ENCODE measurements around the gene DOCK3. TPM values are rescaled to one million over a fixed set of nuclear protein-coding genes. Genes with fewer than 3 reads are reported as not detected.
A peak's percentile ranks its signal among the peaks of the same experiment; 100 is the strongest.
"Not testable (repeated sequence)": the region's sequence is repeated elsewhere in the genome, so short reads cannot be mapped to it uniquely, and the experiment has no call there.

DOCK3 gene
- total RNA-seq, 1 donor from 2014 or later, result 6.0 TPM

- DNase-seq (ENCODE audit: low spot score), result no peak
Observed at GRCh38 chr3:50885070-50885850, 210.5 kb downstream of the DOCK3 start.

DNA sequence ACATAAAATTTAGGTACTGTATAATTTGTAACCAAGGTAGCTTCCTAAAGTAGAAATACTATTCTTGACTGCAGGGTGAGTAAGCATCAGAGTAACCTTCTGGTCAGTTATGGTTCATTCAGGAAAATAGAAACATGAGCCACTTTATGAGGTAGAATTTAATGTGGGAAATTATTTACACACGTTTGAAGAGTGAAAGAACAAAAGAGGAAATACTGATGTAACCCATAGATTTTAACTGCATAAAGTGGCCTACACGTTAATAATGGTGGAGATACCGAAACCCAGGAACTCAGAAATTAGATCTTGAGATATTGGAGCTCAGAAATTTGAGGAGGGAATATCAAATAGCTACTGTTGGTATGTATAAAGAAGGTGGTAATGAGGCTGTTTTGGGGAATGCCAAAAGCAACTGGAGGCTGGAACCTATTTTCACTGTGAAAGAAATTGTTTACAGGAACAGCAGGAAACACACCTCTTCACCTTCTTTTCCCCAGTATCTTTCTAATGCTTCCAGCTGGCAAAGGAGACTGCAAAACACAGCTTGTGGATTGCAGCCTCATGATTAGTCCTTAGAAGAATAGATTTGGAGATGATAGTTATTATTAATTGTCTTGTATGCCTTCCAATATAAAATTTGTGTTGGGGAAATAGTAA, 216.1 kb downstream of the DOCK3 start:
- DNase-seq (ENCODE audit: low spot score), result no peak

DNA sequence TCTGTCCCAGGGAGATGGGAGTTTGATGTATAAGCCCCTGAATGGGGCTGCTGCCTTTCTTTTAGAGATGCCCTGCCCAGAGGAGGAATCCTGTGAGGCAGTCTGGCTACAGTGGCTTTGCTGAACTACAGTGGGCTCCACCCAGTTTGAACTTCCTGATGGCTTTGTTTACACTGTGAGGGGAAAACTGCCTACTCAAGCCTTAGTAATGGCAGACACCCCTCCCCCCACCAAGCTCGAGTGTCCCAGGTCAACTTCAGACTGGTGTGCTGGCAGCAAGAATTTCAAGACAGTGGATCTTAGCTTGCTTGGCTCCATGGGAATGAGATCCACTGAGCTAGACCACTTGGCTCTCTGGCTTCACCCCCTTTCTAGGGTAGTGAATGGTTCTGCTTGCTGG, 226.4 kb downstream of the DOCK3 start:
- DNase-seq (ENCODE audit: low spot score), result peak; percentile 49

DNA sequence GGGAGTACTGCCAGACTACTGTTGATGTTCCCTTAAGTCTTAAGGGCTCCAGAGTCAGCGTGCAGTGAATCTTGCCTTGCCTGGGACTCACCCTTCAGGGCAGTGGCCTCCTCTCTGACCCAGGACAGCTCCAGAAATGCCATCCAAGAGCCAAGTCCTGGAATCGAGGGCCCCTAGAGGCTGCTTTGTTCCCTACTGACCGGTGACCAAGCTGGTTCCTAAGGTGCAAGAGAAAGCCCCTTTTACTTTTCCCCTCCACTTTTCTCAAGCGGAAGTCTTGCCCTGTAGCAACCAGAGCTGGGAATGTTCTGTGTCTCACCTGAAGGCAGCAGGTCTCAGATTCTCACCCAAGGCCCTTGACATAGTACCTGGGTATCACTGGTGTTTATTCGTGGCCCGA, 238.0 kb downstream of the DOCK3 start:
- no peak for DNase-seq (ENCODE audit: low spot score)

DNA sequence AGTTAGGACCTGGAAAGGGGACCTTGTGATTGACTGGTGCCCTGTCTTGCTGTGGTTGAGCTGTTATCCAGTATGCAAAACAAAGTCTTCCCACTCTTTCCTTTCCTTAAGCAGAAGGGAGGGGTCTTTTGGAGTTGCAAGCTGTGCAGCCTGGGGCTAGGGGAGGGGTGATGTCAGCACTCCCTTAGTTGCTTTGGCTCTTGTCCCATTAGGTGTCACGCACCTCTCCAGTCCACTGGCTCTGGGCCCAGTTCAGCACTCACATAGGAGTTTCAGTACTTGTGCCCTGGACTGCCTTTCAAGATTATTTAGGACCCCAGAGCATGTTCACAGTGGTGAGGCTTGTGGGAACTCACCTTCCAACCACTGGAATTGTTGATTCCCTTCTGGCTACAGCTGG, 238.5 kb downstream of the DOCK3 start:
- no peak for DNase-seq (ENCODE audit: low spot score)

DNA sequence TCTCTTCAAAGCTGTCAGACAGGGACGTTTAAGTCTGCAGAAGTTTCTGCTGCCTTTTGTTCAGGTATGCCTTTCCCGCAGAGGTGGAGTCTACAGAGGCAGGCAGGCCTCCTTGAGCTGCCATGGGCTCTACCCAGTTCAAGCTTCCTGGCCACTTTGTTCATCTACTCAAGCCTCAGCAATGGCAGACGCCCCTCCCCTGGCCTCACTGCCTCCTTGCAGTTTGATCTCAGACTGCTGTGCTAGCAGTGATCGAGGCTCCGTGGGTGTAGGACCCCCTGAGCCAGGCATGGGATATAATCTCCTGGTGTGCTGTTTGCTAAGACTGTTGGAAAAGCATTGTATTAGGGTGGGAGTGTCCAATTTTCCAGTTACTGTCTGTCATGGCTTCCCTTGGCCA, 247.3 kb downstream of the DOCK3 start:
- not testable (repeated sequence) for DNase-seq (ENCODE audit: low spot score)

GRCh38 chr3:50923955-50924354, 249.2 kb downstream of the DOCK3 start:
- DNase-seq (ENCODE audit: low spot score), result no peak

GRCh38 chr3:50924638-50925037, 249.9 kb downstream of the DOCK3 start:
- DNase-seq (ENCODE audit: low spot score), result no peak

DNA sequence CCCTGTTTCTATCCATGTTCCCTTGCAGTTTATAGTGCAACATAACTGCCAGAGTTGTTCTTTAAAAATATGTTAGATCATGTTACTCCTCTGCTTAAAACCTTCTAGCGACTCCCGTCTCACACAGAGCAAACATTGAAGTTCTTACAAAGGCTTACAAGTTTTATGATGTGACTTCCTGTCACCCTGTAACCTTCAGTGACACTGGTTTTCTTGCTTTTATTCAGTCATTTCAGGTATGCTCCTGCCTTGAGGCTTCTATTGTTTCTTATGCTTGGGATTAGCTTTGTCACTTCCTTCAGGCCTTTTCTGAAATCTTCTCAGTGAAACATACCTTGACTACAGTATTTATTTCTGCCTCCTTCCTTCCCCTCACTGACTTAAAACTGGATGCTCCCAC, 252.1 kb downstream of the DOCK3 start:
- no peak for DNase-seq (ENCODE audit: low spot score)

- no peak for DNase-seq (ENCODE audit: low spot score)
Observed at GRCh38 chr3:50930371-50931208, 255.9 kb downstream of the DOCK3 start.

- not testable (repeated sequence) for DNase-seq (ENCODE audit: low spot score)
Observed at GRCh38 chr3:50932918-50933317, 258.2 kb downstream of the DOCK3 start.

- no peak for DNase-seq (ENCODE audit: low spot score)
Observed at GRCh38 chr3:50936389-50936788, 261.7 kb downstream of the DOCK3 start.

- DNase-seq (ENCODE audit: low spot score), result no peak
Observed at GRCh38 chr3:50947419-50947818, 272.7 kb downstream of the DOCK3 start.

DNA sequence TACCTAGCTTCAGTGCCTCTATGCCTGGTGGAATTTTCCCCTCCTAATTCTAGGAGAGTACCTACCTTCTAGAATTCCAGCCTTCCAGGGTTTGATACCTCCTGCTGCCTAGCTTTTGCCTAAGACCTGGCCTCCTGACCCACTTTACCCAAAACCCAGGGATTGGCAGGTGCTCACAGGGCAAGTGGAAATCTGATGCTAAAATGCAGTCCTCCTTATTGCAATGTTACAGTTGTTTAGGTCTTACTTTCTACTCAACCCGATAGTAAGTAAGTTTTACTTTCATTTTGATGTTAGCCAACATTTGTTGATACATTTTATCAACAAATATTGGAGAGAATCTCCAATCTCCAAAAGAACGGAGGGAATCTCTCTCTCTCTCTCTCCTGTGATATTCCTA, 275.9 kb downstream of the DOCK3 start:
- DNase-seq (ENCODE audit: low spot score), result no peak

- DNase-seq (ENCODE audit: low spot score), result no peak
Observed at GRCh38 chr3:50953825-50954414, 279.2 kb downstream of the DOCK3 start.

DNA sequence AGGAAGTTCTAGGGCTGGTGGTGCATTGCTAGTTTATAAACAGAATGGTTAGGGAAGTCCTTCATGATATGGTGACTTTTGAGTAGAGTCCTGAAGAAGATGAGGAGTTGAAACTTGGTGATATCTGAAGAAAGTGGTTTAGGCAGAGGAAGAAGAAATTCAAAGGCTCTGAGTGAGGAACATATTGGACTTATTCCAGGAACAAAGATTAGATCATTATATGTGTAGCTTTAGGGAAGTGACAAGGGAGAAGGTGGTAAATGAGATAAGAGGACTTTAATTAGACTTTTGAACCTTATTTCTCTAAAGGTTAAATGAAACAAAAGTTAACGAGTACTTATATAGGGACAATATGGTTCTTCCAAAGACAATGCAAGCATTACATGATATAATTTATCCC, 286.7 kb downstream of the DOCK3 start:
- no peak for DNase-seq (ENCODE audit: low spot score)

- peak; percentile 63 for DNase-seq (ENCODE audit: low spot score)
Observed at GRCh38 chr3:50971487-50971924, 296.8 kb downstream of the DOCK3 start.

DNA sequence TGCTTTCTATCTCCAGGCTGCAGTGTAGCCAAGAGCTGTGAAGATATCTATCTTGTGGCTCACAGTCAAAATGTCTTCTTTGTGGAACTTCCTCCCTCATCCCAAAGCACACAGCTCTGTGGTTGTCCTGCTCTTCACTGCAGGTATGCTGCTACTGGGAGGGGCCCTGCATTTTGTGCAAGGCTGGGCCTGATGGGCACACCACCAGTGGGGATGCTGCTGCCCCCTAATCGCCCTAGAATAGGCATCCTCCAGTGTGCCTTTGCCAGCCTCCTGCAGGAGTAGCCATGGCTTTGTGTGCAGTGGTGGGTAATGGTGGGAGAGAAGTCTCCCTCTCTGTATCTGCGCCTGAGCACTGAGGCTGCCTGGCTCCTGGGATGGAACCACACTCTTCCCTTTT, 297.3 kb downstream of the DOCK3 start:
- no peak for DNase-seq (ENCODE audit: low spot score)

DNA sequence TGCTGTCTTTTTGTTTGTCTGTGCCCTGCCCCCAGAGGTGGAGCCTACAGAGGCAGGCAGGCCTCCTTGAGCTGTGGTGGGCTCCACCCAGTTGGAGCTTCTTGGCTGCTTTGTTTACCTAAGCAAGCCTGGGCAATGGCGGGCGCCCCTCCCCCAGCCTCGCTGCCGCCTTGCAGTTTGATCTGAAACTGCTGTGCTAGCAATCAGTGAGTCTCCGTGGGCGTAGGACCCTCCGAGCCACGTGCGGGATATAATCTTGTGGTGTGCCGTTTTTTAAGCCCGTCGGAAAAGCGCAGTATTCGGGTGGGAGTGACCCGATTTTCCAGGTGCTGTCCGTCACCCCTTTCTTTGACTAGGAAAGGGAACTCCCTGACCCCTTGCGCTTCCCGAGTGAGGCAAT, 303.9 kb downstream of the DOCK3 start:
- DNase-seq (ENCODE audit: low spot score), result not testable (repeated sequence)

DNA sequence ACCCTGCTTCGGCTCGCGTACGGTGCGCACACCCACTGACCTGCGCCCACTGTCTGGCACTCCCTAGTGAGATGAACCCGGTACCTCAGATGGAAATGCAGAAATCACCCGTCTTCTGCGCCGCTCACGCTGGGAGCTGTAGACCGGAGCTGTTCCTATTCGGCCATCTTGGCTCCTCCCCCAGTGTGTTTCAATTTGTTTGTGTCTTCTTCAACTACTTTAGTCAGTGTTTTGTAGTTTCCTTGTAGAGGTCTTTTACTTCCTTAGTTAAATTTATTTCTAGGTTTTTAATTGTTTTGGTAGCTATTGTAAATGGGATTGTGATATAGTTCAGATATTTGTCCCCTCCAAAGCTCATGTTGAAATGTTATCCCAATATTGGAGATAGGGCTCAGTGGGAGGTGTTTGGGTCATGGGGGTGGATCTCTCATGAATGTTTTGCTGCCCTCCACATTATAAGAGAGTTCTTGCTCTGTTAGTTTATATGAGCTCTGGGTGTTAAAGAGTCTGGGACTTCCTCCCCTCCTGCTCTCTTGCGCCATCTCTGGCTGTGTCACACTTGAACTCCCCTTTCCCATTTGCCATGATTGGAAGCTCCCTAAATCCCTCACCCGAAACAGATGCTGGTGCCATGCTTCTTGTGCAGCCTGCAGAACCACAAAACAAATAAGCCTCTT, 304.4 kb downstream of the DOCK3 start:
- no peak for DNase-seq (ENCODE audit: low spot score)

GRCh38 chr3:50982540-50983325, 308.0 kb downstream of the DOCK3 start:
- no peak for DNase-seq (ENCODE audit: low spot score)

Data from ureter (tissue), 1 donor.